AG04449 (cell line): Measurements from ENCODE around the gene BCAS3.
"Not testable (repeated sequence)": the region's sequence is repeated elsewhere in the genome, so short reads cannot be mapped to it uniquely, and the experiment has no call there.

ENCODE experiments used
- CTCF ChIA-PET: fragments of 350-600 bp; formaldehyde crosslinking; extraction: SDS; loops from one replicate; lab custom pipeline; 2021; ENCODE audit warnings: antibody characterized with exemption; lab: Yijun Ruan, JAX
- POLR2A ChIA-PET: fragments of 400-600, 350-600 bp; formaldehyde crosslinking; extraction: SDS; loops from one replicate; lab custom pipeline; 2020; ENCODE audit warnings: antibody characterized with exemption, inconsistent platforms; lab: Yijun Ruan, JAX
- DNase-seq: peaks from one replicate; pipeline ENCODE4 v3.0.0-alpha.2; 2010; ENCODE audit warnings: low read depth, low spot score
- H3K4me3 ChIP-seq: 2 replicates; pipeline ENCODE4 v1.5.1; 2011; ENCODE audit warnings: low read depth, mild to moderate bottlenecking, control low read depth, low read length
- CTCF ChIP-seq: IDR thresholded peaks from one replicate; pipeline ENCODE4 v1.5.1; 2011; ENCODE audit warnings: mild to moderate bottlenecking, moderate library complexity, low read length, control low read depth, inconsistent platforms; ENCODE audit not compliant: insufficient read depth; ENCODE audit errors: missing control alignments

Gene BCAS3

GRCh38 chr17:61017317-61018006 is 339.8 kb downstream of the BCAS3 start:
- CTCF ChIA-PET, result no interaction called here
- POLR2A ChIA-PET, result no interaction called here
- TF ChIP-seq CTCF, result no peak
- no peak overlapping the region for H3K4me3 ChIP-seq
- DNase-seq, result no peak

- no peak for DNase-seq
- H3K4me3 ChIP-seq, result no peak overlapping the region
- CTCF ChIA-PET, result no interaction called here
- no peak for TF ChIP-seq CTCF
- POLR2A ChIA-PET, result no interaction called here
Observed at GRCh38 chr17:61018938-61019337, 341.3 kb downstream of the BCAS3 start.

- DNase-seq, result no peak
- POLR2A ChIA-PET, result no interaction called here
- H3K4me3 ChIP-seq, result no peak overlapping the region
- TF ChIP-seq CTCF, result no peak
- CTCF ChIA-PET, result interaction anchor here (0.6 to 1.6 kb wide), 3 partner anchors 15 to 16 kb away, joined by 3 read pairs; no protein-coding TSS in a partner anchor
Observed at GRCh38 chr17:61023996-61024395, 346.3 kb downstream of the BCAS3 start.

- no peak for TF ChIP-seq CTCF
- DNase-seq, result no peak
- no peak overlapping the region for H3K4me3 ChIP-seq
- ChIA-PET CTCF (interaction anchor here (0.9 to 1.7 kb wide), 2 partner anchors 18 to 363 kb away, joined by 3 to 7 read pairs; no protein-coding TSS in a partner anchor), POLR2A (no interaction called here)
Observed at GRCh38 chr17:61026818-61027217, 349.2 kb downstream of the BCAS3 start.

GRCh38 chr17:61029181-61029580 is 351.5 kb downstream of the BCAS3 start:
- TF ChIP-seq CTCF, result no peak
- CTCF ChIA-PET, result interaction anchor here (0.9 to 1.1 kb wide), 3 partner anchors 14 to 309 kb away, joined by 3 to 4 read pairs (median 3); no protein-coding TSS in a partner anchor
- POLR2A ChIA-PET, result no interaction called here

GRCh38 chr17:61040666-61041065 is 363.0 kb downstream of the BCAS3 start:
- no peak for DNase-seq
- ChIA-PET POLR2A (no interaction called here), CTCF (interaction anchor here (1.1 kb wide), 1 partner anchor 17 kb away, joined by 3 read pairs; no protein-coding TSS in a partner anchor)
- no peak for TF ChIP-seq CTCF
- H3K4me3 ChIP-seq, result no peak overlapping the region

More at GRCh38 chr17:61029181-61029580, 351.5 kb downstream of the BCAS3 start:
- no peak overlapping the region for H3K4me3 ChIP-seq
- no peak for DNase-seq

- POLR2A ChIA-PET, DNase-seq, H3K4me3 ChIP-seq: not testable (repeated sequence)
- CTCF ChIA-PET, result interaction anchor here (1.0 kb wide), 1 partner anchor 322 kb away, joined by 3 read pairs; no protein-coding TSS in a partner anchor
Observed at GRCh38 chr17:61042348-61042747, 364.7 kb downstream of the BCAS3 start.
